GM18499 (cell line): Measurements from ENCODE around the gene U2AF1L4.
A peak's percentile ranks its signal among the peaks of the same experiment; 100 is the strongest.
"Not testable (repeated sequence)": the region's sequence is repeated elsewhere in the genome, so short reads cannot be mapped to it uniquely, and the experiment has no call there.

Source experiments
- ATAC-seq: cut with Tn5 transposase; IDR thresholded peaks from one replicate; pipeline ENCODE4 v1.9.1; 2021; ENCODE audit warnings: moderate number of reproducible peaks; ENCODE audit not compliant: insufficient read depth, unreplicated experiment

U2AF1L4 gene

GRCh38 chr19:35729021-35729420 lies 16.2 kb downstream of the U2AF1L4 start:
- no peak for ATAC-seq

GRCh38 chr19:35727956-35728706 lies 17.1 kb downstream of the U2AF1L4 start:
- no peak for ATAC-seq

- no peak for ATAC-seq
Measured at GRCh38 chr19:35727053-35727955, 17.9 kb downstream of the U2AF1L4 start.

- no peak for ATAC-seq
Measured at GRCh38 chr19:35725216-35725861, 19.9 kb downstream of the U2AF1L4 start.

- ATAC-seq = no peak
Measured at GRCh38 chr19:35724560-35724959, 20.7 kb downstream of the U2AF1L4 start.

- not testable (repeated sequence) for ATAC-seq
Measured at GRCh38 chr19:35724132-35724531, 21.1 kb downstream of the U2AF1L4 start.

- ATAC-seq = no peak
Measured at GRCh38 chr19:35723671-35724070, 21.5 kb downstream of the U2AF1L4 start.

GRCh38 chr19:35722897-35723296 lies 22.3 kb downstream of the U2AF1L4 start:
- ATAC-seq = no peak

- ATAC-seq = no peak
Measured at GRCh38 chr19:35722461-35722860, 22.8 kb downstream of the U2AF1L4 start.

- no peak for ATAC-seq
Measured at GRCh38 chr19:35721374-35721773, 23.8 kb downstream of the U2AF1L4 start.

GRCh38 chr19:35720648-35721047 lies 24.6 kb downstream of the U2AF1L4 start:
- no peak for ATAC-seq

GRCh38 chr19:35720163-35720524 lies 25.1 kb downstream of the U2AF1L4 start:
- ATAC-seq = no peak

- no peak for ATAC-seq
Measured at GRCh38 chr19:35719402-35720162, 25.6 kb downstream of the U2AF1L4 start.

- no peak for ATAC-seq
Measured at GRCh38 chr19:35718345-35719041, 26.7 kb downstream of the U2AF1L4 start.

GRCh38 chr19:35717665-35718344 lies 27.4 kb downstream of the U2AF1L4 start, which contains the start of gene KMT2B:
TSS of gene KMT2B (plus strand) at chr19:35718003. CDS start at chr19:35718019, 16 bp downstream.
- ATAC-seq = no peak

- peak; percentile 37 for ATAC-seq
Measured at GRCh38 chr19:35716801-35717664, 28.2 kb downstream of the U2AF1L4 start.

GRCh38 chr19:35715981-35716800 lies 29.0 kb downstream of the U2AF1L4 start:
- no peak for ATAC-seq
